ENCODE results near the gene KIAA1614.
A peak's percentile ranks its signal among the peaks of the same experiment; 100 is the strongest.

KIAA1614 gene, protein sequence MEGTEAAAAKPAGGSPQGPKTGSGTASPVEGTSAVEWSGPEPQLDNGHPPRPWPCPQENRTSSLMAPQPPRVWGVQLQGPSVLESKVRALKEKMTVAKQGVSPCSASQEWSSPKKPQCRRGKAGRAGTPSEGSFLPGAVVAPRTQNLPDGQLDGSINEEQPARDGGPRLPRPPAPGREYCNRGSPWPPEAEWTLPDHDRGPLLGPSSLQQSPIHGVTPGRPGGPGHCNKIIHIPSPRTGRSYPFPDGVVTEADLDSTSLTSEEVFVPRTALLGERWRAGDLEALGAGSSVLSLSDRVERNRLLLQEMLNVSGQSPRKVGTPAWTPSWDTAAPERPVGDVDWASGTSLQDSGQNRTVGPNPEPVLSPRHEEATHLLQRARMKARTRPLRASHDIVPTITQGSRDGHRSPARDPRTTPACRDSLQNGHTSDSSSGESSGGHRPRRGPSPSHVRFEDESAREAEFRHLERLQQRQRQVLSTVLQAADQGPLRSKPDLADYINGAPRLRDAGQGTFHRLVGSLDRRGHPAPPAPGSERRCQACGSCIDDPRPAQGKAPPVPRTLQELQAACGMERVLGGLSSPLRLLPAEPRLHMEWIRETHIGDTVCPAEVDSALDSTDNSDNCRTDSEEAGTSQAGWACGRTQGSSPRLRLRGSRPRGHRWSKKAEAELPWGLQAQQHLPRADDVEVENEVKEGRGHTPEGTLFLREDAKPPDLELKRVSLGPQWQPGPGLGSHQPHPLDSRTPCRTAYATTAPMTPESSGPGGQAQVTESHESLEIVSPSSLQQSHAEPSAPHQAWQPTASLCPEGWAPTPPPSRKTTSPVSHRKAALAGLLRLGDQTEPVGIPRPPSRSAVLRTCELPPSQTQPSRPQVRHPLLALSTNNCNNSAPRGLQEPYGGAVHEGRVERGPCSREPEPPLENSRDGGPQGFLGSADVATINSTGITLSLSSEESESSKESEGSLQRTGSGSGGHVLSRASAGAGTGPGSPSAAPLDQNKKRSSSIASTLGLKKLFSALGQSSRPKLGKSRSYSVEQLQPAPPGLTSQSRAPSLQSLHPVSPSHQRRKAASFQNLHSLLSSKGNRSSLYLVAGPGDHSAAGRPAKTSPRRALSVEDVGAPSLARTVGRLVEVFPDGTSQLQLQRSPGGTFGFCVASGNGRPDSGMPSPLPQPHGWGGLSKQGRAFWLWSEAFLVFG

DNA sequence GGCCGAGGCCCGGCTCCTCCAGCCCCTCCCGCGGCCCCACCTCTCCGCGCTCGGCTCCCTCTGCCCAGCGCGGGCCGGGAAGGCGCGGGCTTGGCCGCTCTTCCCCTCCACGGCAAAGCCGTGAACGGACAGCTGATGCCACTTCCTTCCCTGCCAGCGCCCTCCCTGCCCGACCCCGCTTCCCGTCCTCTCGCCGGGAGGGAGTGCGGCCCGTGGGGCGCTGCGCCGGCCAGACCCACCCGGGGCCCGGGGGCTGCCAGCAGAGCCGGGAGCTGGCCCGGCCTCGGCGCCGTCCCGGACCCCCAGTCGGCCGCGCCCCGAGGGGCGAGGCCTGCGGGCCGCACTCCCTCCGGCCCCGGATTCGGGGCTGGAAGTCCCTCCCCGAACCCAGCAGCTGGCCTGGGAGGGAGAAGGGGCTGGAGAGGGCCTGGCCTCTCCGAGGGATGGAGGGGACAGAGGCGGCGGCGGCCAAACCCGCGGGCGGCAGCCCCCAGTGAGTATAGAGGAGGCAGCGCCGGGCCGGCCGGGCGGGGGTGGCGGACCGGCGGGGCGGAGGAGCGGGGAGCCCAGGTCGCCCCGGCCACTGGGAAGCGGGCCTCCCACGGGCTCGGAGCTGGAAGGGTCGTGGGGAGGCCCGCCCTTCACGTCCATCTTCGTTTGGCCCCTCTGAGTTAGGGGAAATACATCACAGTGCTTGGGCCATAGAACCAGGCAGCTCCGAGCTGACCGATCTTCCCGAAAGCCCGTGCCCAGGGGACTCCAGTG, at the start of gene KIAA1614:
Gene KIAA1614 (plus strand): TSS at position 97 of the 765 bp plus-strand sequence. CDS start 347 bp downstream, at position 444.
- peak in 28 of 56 donors; percentile 5 to 58 (median 28) for DNase-seq

DNA sequence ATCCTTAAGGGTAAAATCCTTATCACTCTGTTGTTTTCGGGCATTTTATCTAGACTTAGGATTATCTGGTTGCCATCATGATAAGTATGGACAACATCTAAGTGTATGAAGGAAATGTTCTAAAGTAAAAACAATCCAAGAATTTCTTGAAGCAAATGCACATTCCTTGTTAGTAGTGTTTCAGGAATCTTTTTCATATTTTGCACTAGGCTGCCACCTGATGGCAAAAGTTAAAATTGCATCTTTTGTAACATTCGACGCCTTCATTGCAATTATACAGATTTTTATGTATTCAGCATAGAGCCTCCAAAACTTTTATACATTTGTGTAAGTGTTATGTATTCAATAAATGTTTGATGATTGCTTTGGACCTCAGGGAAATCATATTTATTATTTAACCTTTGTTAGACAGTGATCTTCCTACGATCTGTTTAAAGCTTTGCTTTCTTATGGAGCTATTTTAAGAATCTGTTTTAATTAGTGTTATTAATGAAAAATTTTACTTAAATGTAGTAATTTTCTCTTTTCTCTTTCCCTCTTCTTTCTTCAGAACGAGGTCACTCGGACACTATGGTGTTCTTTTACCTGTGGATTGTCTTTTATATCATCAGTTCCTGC, 49.4 kb upstream of the KIAA1614 start:
- DNase-seq, result peak in 7 of 56 donors; percentile 0 to 49 (median 4)

DNA sequence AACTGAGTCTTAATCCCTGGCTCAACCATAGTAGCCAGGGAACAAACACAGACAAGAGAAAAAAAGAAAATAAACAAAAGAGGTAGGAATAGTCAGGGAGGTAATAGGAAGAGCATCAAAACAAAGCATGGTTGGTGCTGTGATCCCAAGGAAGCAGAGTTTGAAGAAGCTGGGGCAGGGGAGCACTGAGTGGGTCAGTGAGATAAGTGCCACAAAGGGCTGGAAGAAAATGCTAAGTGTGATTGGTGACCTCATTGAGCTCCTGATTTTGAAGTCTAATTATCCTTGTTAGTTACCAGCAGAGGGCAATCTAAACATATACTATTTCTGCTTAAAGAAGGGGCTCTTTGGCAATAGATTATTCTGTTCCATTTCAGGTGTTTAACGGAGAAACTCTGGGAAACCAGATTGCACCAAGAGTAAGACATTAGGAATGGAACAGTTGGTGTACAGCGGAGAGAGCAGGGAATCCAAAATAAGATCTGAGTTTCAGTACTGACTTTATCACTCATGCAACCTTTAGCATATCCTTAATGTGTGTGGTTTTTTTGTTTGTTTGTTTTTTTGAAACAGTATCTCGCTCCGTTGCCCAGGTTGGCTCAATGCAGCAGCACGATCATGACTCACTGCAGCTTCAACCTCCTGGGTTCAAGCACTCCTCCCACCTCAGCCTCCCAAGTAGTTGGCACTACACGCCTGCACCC, 30.7 kb upstream of the KIAA1614 start:
- DNase-seq, result peak in 4 of 56 donors; percentile 3 to 43 (median 20)

DNA sequence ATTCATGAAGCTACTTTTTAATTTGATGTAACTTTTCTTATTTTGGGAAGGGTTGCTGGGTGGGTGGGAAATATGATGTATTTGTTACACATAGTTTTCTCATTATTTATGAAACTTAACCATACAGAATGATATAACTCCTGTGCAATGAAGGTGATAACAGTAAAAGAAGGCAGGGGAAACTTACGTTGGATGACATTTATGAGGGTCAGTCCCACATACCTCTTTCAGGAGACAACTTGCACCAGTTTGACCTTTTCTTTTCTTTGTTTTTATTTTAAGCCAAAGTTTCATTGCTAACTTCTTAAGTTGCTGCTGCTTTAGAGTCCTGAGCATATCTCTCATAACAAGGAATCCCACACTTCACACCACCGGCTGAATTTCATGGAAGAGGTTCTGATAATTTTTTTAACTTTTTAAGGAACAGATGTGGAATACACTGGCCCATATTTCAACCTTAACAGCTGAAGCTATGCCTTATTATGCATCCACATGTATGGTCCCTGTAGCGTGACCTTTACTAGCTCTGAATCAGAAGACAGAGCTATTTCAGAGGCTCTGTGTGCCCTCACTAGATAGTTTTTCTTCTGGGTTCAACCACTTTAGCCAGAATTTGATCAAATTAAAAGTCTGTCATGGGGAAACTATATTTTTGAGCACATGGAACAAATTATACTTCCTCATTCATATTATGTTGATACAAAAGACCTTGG, 28.0 kb upstream of the KIAA1614 start:
- DNase-seq, result no peak

DNA sequence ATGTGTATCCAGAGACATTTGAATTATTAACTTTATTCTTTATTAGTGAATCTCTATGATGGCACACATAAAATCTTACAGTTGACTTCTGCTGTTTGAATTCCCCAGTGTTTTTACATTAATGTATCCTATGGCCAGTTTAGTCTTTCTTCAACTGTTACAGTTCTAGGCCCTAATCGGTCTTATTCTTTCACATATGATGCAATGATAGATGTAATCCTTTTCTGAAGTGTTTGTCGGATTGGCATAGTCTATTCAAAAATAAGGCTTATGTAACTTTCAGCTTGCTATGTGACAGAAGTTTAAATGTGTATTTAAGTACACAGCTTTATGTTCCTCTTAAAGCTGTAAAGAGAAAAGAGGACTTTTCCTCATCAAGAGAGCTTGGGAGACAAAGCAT, 26.4 kb upstream of the KIAA1614 start:
- no peak for DNase-seq

DNA sequence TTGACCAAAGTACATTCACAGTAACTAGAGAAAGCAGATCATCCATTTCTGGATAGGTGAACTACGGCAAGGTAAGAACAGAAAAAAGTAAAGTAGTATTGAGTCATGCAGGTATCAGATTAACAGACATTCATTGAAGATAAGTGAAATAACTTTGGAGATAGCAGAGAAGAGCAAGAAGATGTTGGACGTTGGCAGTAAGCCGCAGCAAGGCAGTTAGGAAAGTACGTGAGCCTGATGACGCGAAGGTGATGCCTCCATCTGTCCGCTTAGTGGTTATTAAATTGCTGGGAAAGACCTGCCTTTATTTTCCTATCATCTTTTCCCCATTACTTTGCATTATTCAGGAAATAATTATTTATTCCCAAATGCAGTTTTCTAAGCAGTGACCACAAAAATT, 24.9 kb upstream of the KIAA1614 start:
- DNase-seq, result no peak

DNA sequence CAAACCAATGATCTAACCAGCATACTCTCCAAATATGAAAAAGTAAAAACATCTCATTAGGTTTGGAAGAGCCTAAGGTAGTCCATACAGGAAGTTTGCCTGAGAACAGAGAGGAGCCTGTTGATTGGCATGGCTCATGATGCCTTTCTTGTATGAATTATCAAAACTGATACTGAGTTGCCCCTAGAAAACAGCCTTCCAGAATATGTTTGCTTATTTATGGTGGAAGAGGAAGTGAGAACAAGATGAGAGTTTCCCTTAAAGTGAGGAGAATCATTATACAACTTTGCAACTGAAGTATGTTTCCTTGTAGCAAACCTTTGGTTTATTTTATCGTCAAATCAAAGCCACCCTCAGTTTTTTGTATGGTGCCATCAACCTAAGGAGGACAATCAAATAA, 23.8 kb upstream of the KIAA1614 start:
- no peak for DNase-seq

DNA sequence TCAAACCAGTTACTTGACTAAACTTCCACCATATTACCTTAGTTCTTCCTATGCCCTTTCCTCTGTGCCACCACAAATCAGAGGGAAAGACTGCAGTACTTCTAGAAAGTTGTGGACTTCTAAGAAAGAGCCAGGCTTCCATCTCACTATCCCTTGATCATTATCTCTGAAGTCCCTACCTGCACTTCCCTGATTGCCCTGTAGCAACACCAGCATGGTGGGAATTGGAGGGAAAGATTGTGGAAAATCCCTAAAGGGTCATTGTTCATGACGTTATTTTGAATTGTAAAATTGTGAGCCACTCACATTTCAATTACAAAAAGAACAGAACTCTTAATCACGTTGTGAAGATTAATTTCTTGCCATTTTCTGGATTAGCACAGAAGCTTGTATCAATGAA, 23.4 kb upstream of the KIAA1614 start:
- DNase-seq, result no peak

DNA sequence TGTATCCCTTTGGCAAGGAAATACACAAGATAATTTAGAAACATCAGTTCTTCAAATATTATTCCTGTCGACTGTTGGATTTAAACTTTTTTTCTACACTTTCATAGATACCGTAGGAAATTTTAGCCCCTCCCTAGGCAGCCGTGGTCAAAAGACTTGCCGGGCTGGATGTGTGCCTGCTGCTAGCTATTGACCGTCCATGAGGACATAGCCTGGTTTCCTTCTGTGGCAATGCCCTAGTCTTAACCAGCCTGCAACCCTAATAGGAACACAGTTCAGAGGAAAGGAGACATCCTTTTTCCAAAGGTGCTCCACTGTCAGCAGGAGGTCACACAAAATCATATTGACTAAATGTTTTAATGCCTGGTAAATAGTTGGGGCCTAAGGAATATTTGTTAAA, 20.4 kb upstream of the KIAA1614 start:
- DNase-seq, result no peak

DNA sequence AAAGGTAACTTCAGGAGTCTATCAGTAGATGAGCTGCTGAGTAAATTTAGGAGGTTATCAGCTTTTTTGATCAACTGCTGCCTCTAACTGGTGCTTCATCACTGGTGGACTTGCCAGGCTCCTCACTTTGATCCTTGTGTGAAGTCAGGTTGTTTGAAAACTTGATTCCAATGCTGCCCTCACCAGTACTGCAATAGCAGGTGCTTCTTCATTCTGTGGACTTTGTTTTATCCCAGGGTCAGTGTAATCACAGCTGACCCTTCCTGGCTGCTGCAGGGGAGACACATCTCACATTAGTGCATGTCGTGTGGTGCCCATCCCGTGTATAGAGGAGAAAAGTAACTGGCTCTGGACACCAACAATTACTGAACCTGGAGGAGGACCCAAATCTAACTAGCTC, 20.0 kb upstream of the KIAA1614 start:
- DNase-seq, result no peak

DNA sequence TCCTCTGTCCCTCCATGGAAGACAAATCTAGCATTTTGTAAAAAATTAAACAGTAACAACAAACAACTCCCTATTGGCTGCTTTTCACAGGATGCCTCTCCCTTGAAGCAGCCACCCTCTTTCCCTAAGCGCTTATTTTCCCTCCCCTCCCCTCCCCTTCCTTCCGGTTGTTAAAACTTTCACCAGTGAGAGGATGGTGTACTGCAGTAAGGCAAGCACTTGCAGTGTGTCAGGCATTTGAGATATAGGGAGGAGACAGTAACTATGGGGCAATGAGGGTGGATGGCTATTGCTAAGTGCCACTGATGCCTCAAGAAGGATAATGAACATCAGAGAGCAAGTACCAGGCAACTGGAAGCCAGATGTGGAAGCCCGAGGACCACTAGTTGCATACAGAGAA, 19.1 kb upstream of the KIAA1614 start:
- DNase-seq, result no peak

DNA sequence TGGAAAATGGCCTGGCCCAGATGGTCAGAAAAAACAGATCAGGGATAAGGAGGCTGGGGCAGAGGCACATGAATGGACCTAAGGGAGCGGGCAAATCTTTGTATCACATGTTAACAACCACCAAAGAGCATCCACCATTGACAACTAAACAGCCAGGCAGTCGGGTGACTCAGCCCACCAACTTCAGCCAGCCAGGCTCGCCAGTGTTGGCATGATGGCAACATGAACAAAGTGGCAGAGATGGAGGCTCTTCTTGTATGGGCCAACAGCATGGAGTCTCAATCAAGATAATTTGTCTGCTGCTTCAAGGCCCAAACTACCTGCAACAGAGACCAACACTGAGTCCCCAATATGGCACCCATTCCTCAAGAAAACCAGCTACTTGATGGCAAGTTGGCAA, 16.5 kb upstream of the KIAA1614 start:
- DNase-seq, result no peak

DNA sequence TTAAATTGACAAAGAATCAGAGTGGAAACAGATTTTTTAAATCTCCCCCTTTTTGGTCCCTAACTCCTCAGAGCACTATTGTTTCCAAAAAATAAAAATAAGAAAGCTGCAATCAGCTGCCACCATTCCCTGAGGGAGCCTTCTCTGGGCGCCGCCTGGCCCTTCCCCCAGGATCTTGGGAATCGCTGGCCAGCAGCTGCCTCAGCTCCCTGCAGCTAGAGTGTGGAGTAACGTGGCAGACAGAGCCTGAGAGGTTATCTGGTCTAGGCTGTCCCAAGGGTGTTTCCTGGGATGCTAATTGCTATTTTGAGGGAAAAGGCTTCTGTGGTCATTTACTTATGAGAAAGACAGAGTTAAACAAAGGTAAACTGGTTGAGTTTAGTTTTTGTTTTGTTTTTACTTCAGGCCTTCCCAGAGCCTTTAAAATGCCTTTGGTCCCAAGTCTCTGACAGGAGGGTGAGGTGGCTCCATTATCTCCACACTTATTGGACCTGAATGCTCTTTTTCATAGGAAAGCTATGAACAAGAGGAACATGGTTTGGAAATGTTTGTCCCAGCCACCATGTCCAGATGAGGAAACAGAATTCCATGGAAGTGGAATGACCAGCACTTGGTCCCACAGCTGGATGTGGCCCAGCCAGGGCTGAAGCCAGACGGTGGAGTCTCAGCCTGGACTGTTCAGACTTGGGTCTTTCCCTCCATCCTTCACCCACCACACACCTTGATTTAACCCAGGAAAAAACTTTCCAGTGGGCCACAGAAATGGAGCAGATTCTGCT, 14.1 kb upstream of the KIAA1614 start:
- DNase-seq, result no peak

DNA sequence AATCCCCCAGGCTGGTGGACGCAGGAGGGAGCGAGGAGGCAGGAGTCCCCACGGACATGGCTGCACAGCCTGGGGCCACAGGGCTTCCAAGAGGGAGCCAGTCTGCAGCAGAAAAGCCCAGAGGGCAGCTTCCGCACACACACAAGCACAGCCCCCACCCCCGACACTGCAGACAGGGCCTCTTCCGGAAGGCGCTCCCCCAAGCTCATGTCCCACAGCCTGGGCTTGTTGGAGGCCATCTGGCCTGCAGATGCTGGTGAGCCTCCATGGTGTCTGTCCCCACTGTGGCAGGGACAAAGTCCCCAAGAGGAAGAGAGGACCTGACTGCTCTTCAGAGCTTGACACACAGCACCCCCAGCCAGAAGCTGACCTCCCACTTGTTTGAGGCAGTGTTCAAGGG, 13.4 kb upstream of the KIAA1614 start:
- DNase-seq, result no peak

DNA sequence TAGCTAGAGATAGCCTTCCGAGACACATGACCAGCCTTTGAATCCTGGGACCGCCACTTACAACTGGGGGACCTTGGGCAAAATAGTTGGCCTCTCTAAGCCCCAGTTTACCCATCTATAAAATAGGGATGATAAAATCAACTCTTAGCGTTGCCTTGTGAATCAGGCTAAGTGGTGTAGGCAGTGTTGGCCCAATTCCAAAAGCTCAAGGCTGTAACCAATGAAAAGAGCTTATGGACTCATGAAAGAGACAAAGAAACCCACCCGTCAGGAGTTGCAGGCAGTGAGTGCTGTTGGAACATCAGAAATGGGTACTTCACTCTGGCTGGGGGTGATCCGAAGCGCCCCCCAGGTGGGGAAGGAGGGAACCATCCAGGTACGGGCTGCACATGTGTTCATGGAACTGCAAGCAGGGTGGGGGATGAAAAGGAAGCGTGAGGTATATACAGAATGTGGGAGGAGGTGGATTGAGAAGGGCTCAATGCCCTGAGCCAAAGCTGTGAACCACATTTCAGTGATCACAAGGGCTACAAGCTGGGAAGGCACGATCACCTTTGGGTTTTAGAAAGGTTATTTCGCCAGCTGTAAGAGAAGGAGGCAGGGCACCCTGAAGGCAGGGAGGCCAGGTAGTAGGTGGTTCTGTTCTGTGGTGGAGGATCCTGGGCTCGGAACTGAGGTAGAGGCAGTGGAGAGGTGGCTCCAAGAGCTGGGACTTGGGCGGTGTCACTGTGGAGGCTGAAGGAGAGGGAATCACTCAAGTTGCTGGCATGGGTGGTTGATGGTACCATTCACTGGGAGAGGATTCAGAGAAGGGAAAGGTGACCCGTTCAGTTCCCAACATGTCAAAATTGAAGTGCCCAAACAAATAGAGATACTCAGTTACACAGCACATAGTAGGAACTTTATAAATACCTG, 11.4 kb upstream of the KIAA1614 start:
- no peak for DNase-seq

DNA sequence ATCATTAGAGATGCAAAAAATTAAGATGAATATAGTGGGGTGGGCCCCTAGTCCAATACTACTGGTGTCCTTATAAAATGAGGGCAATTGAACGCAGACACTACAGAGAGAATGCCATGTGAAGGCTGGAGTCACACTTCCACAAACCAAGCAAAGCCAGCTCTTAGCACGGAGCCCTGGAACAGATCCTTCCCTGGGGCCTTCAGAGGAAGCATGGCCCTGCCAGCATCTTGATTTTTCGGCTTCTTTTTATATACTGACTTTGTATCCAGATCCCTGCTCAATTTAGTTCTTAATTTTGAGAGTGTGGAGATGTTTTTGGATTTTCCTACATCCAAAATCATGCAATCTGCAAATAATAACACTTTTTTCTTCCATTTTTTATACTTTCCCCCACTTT, 10.2 kb upstream of the KIAA1614 start:
- DNase-seq, result no peak

DNA sequence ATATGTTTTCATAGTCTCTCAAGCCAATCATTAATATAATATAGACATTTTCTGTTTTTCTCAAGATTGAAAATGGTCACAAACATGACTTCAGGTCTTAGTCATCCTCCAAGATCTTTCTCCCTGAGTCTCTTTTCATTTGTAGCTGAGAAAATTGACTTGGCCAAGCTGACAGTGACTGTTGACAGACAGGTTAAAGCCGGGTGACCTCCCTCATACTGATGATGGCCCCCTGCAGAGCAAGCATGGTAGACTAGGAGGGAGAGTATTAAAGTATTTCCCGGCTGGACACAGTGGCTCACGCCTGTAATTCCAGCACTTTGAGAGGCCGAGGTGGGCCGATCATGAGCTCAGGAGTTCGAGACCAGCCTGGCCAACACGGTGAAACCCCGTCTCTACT, 6.8 kb upstream of the KIAA1614 start:
- DNase-seq, result no peak
